OCI-LY3 (cell line): ENCODE data around the gene MAL.

Source experiments
- EZH2phosphoT487 ChIP-seq: fragments of 200-600 bp; shearing (Covaris generic); IDR thresholded peaks from 2 replicates; pipeline ENCODE4 v1.6.1; 2018; ENCODE audit warnings: antibody characterized with exemption, mixed run types, low read depth
- TF ChIP-seq, protein P1 (sequence below): fragments of 200-600, 300-600 bp; sonication (generic); IDR thresholded peaks from 2 replicates; pipeline ENCODE4 v1.5.1; 2014; ENCODE audit warnings: antibody characterized with exemption, low read length, low read depth

DNA sequence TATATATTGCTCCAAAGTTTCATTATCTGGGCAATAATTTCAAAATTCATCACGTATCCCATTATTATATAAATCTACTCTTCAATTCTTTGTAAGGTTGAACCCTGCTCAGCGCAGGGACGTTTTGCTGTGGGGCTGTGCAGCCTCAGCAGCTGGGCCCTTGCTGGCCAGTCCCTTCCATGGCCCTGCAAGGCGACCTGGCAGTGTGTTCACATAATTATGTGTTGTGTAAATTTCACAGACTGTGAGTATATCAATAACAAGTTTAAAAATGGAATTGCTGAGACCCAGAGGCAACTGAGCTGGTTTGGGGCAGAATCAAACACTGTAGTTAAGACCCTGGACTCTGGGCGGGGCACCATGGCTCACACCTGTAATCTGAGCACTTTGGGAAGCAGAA, 16.1 kb upstream of the MAL start:
- TF ChIP-seq, protein P1, sequence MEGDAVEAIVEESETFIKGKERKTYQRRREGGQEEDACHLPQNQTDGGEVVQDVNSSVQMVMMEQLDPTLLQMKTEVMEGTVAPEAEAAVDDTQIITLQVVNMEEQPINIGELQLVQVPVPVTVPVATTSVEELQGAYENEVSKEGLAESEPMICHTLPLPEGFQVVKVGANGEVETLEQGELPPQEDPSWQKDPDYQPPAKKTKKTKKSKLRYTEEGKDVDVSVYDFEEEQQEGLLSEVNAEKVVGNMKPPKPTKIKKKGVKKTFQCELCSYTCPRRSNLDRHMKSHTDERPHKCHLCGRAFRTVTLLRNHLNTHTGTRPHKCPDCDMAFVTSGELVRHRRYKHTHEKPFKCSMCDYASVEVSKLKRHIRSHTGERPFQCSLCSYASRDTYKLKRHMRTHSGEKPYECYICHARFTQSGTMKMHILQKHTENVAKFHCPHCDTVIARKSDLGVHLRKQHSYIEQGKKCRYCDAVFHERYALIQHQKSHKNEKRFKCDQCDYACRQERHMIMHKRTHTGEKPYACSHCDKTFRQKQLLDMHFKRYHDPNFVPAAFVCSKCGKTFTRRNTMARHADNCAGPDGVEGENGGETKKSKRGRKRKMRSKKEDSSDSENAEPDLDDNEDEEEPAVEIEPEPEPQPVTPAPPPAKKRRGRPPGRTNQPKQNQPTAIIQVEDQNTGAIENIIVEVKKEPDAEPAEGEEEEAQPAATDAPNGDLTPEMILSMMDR, result no peak
- no peak for TF ChIP-seq EZH2phosphoT487
